Measurements from ENCODE around the gene GPR37.

DNA sequence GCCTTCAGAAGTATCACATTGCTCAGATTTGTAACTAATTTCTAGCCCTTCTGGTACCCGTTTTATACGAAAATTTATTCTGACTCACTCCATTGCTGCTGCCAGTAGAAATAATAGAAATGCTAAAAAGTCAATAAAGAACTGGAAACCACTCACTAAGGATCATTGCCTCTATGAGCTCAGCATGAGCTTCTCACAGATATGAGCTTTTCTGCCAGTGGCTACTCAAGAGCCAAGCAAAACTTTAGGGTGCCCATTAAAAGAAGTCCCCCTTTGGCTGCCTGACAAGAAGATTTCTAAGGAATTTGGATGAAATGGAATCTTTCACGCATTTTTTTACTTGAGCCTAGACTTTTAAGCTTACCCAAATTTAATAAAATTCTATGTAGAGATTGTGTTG is 52.5 kb downstream of the GPR37 start:
- TF ChIP-seq, protein P1, sequence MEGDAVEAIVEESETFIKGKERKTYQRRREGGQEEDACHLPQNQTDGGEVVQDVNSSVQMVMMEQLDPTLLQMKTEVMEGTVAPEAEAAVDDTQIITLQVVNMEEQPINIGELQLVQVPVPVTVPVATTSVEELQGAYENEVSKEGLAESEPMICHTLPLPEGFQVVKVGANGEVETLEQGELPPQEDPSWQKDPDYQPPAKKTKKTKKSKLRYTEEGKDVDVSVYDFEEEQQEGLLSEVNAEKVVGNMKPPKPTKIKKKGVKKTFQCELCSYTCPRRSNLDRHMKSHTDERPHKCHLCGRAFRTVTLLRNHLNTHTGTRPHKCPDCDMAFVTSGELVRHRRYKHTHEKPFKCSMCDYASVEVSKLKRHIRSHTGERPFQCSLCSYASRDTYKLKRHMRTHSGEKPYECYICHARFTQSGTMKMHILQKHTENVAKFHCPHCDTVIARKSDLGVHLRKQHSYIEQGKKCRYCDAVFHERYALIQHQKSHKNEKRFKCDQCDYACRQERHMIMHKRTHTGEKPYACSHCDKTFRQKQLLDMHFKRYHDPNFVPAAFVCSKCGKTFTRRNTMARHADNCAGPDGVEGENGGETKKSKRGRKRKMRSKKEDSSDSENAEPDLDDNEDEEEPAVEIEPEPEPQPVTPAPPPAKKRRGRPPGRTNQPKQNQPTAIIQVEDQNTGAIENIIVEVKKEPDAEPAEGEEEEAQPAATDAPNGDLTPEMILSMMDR (IDR thresholded peaks at IDR 0.05; ENCODE audit: insufficient read depth, low read depth, low read length) = no peak
- no peak for TF ChIP-seq EZH2 (IDR thresholded peaks at IDR 0.05; ENCODE audit: insufficient read depth, low read length)
